ENCODE results near the gene CHI3L1.

The CHI3L1 gene

GRCh38 chr1:203145321-203146041 is 41.0 kb downstream of the CHI3L1 start:
- H3K27me3 ChIP-seq (ENCODE audit: control insufficient read depth, insufficient read depth, low read length): no peaks in the 10 kb centered on the region
- no peak overlapping the region for H3K9ac ChIP-seq
- no peaks in the 10 kb centered on the region for H3K79me2 ChIP-seq
- H3K36me3 ChIP-seq (ENCODE audit: control insufficient read depth, insufficient read depth, low read length): no peaks in the 10 kb centered on the region
- H3K9me3 ChIP-seq (ENCODE audit: control insufficient read depth, low read length): no peaks in the 10 kb centered on the region
- peaks cover 36% of the 10 kb centered on the region for H3K4me1 ChIP-seq
- H2AFZ ChIP-seq: peak overlapping the region; percentile 53
- TF ChIP-seq CTCF (IDR thresholded peaks at IDR 0.05): no peak
- no peak overlapping the region for H3K4me3 ChIP-seq (ENCODE audit: low read depth, low read length)
- peak overlapping the region; percentile 11 for H3K4me2 ChIP-seq (ENCODE audit: low read length)
- peak overlapping the region; percentile 87 for H3K27ac ChIP-seq

- Histone ChIP-seq H3K9me3 (ENCODE audit: control insufficient read depth, low read length) (no peaks in the 10 kb centered on the region), H3K4me1 (peaks cover 29% of the 10 kb centered on the region), H3K79me2 (no peaks in the 10 kb centered on the region), H3K27ac (peak overlapping the region; percentile 87), H3K4me2 (ENCODE audit: low read length) (no peak overlapping the region), H3K27me3 (ENCODE audit: control insufficient read depth, insufficient read depth, low read length) (no peaks in the 10 kb centered on the region), H3K4me3 (ENCODE audit: low read depth, low read length) (no peak overlapping the region), H3K36me3 (ENCODE audit: control insufficient read depth, insufficient read depth, low read length) (no peaks in the 10 kb centered on the region), H2AFZ (no peak overlapping the region), H3K9ac (no peak overlapping the region)
- no peak for TF ChIP-seq CTCF (IDR thresholded peaks at IDR 0.05)
These were observed 41.8 kb downstream of the CHI3L1 start for GRCh38 chr1:203144661-203145060.

- Histone ChIP-seq H3K4me3 (ENCODE audit: low read depth, low read length) (no peak overlapping the region), H3K79me2 (no peaks in the 10 kb centered on the region), H2AFZ (no peak overlapping the region), H3K4me1 (peaks cover 25% of the 10 kb centered on the region), H3K9me3 (ENCODE audit: control insufficient read depth, low read length) (no peaks in the 10 kb centered on the region), H3K27me3 (ENCODE audit: control insufficient read depth, insufficient read depth, low read length) (no peaks in the 10 kb centered on the region), H3K9ac (no peak overlapping the region), H3K4me2 (ENCODE audit: low read length) (no peak overlapping the region), H3K36me3 (ENCODE audit: control insufficient read depth, insufficient read depth, low read length) (no peaks in the 10 kb centered on the region), H3K27ac (no peak overlapping the region)
- no peak for TF ChIP-seq CTCF (IDR thresholded peaks at IDR 0.05)
These were observed 42.9 kb downstream of the CHI3L1 start for GRCh38 chr1:203143641-203144040.

- no peak overlapping the region for H3K4me3 ChIP-seq (ENCODE audit: low read depth, low read length)
- H3K9ac ChIP-seq: no peak overlapping the region
- no peak overlapping the region for H3K4me2 ChIP-seq (ENCODE audit: low read length)
- H3K79me2 ChIP-seq: no peaks in the 10 kb centered on the region
- H3K4me1 ChIP-seq: peaks cover 25% of the 10 kb centered on the region
- no peaks in the 10 kb centered on the region for H3K36me3 ChIP-seq (ENCODE audit: control insufficient read depth, insufficient read depth, low read length)
- no peak for TF ChIP-seq CTCF (IDR thresholded peaks at IDR 0.05)
- no peaks in the 10 kb centered on the region for H3K9me3 ChIP-seq (ENCODE audit: control insufficient read depth, low read length)
- H3K27ac ChIP-seq: no peak overlapping the region
- H3K27me3 ChIP-seq (ENCODE audit: control insufficient read depth, insufficient read depth, low read length): no peaks in the 10 kb centered on the region
- H2AFZ ChIP-seq: no peak overlapping the region
These were observed 43.7 kb downstream of the CHI3L1 start for GRCh38 chr1:203142684-203143408.
